Smooth muscle cell (in vitro differentiated cells): ENCODE results near the gene IL9. TPM values are rescaled to one million over a fixed set of nuclear protein-coding genes. Genes with fewer than 3 reads are reported as not detected.

ENCODE experiments used
- DNase-seq: peaks from one replicate; lab custom pipeline; 2025; ENCODE audit not compliant: unreplicated experiment; lab: John Stamatoyannopoulos, UW
- H2AFZ ChIP-seq: fragments of 200-600 bp; sonication (generic); 2 replicates; pipeline ENCODE4 v1.6.0; 2016; ENCODE audit warnings: antibody characterized with exemption, low read depth, mild to moderate bottlenecking
- H3F3A ChIP-seq: fragments of 200-600 bp; sonication (generic); 2 replicates; pipeline ENCODE4 v1.6.0; 2017; ENCODE audit warnings: antibody characterized with exemption, low read depth
- H3K27ac ChIP-seq: fragments of 200-600 bp; sonication (generic); 2 replicates; pipeline ENCODE4 v1.5.1; 2016; ENCODE audit warnings: low read depth, mild to moderate bottlenecking
- H3K27me3 ChIP-seq: fragments of 200-600 bp; sonication (generic); 2 replicates; pipeline ENCODE4 v1.6.1; 2016; ENCODE audit warnings: low read depth, mild to moderate bottlenecking
- H3K36me3 ChIP-seq: fragments of 200-600 bp; sonication (generic); 2 replicates; pipeline ENCODE4 v1.5.1; 2016; ENCODE audit warnings: low read depth
- H3K4me1 ChIP-seq: fragments of 200-600 bp; sonication (generic); 2 replicates; pipeline ENCODE4 v1.5.1; 2016; ENCODE audit warnings: low read depth
- H3K4me2 ChIP-seq: fragments of 200-600 bp; sonication (generic); 2 replicates; pipeline ENCODE4 v1.6.0; 2016; ENCODE audit warnings: mild to moderate bottlenecking
- H3K4me3 ChIP-seq: fragments of 200-600 bp; sonication (generic); 2 replicates; pipeline ENCODE4 v1.5.1; 2016; ENCODE audit warnings: mild to moderate bottlenecking
- H3K79me2 ChIP-seq: fragments of 200-600 bp; sonication (generic); 2 replicates; pipeline ENCODE4 v1.6.0; 2016; ENCODE audit warnings: low read depth, mild to moderate bottlenecking
- H3K9ac ChIP-seq: fragments of 200-600 bp; sonication (generic); 2 replicates; pipeline ENCODE4 v1.6.0; 2016; ENCODE audit warnings: low read depth
- H3K9me3 ChIP-seq: fragments of 200-600 bp; sonication (generic); replicated peaks from 2 replicates; pipeline ENCODE4 v1.5.1; 2016; ENCODE audit warnings: low read depth
- H4K20me1 ChIP-seq: fragments of 200-600 bp; sonication (generic); 2 replicates; pipeline ENCODE4 v1.6.0; 2016; ENCODE audit warnings: low read depth
- WGBS: methylation state at CpG from one replicate; pipeline ENCODE4 v1.1.7; 2016; ENCODE audit warnings: low lambda C conversion rate; 5-methylcytosine and 5-hydroxymethylcytosine counted together
- polyA plus RNA-seq: library from polyadenylated mRNA; unstranded; fragments of >200 nt; fragmentation: Nextera tagmentation; extraction: Ambion mirVana; gene quantifications from 2 replicates; pipeline ENCODE4 v1.2.1, GENCODE V29; 2016
- total RNA-seq: library from RNA; depleted of rRNA; stranded (reverse); fragments of >200 nt; gene quantifications from 2 replicates; pipeline ENCODE4 v1.2.3, GENCODE V29; 2014
- TF ChIP-seq, protein P1 (sequence below): fragments of 200-600 bp; sonication (generic); IDR thresholded peaks from 2 replicates; pipeline ENCODE4 v1.5.1; 2017; ENCODE audit warnings: borderline replicate concordance, mild to moderate bottlenecking, antibody characterized with exemption; ENCODE audit not compliant: insufficient read depth, poor library complexity, severe bottlenecking

IL9 gene
- total and polyA plus RNA-seq, 2 experiments from 2014 or later = not detected

GRCh38 chr5:135869935-135870334 is 25.7 kb downstream of the IL9 start:
- 89% methylated on average over 3 of the region's 3 CpGs for WGBS
- H3K9ac ChIP-seq = no peak overlapping the region
- no peaks in the 10 kb centered on the region for H4K20me1 ChIP-seq
- H3K9me3 ChIP-seq = no peaks in the 10 kb centered on the region
- H3K4me3 ChIP-seq = no peak overlapping the region
- TF ChIP-seq, protein P1, sequence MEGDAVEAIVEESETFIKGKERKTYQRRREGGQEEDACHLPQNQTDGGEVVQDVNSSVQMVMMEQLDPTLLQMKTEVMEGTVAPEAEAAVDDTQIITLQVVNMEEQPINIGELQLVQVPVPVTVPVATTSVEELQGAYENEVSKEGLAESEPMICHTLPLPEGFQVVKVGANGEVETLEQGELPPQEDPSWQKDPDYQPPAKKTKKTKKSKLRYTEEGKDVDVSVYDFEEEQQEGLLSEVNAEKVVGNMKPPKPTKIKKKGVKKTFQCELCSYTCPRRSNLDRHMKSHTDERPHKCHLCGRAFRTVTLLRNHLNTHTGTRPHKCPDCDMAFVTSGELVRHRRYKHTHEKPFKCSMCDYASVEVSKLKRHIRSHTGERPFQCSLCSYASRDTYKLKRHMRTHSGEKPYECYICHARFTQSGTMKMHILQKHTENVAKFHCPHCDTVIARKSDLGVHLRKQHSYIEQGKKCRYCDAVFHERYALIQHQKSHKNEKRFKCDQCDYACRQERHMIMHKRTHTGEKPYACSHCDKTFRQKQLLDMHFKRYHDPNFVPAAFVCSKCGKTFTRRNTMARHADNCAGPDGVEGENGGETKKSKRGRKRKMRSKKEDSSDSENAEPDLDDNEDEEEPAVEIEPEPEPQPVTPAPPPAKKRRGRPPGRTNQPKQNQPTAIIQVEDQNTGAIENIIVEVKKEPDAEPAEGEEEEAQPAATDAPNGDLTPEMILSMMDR = no peak
- no peaks in the 10 kb centered on the region for H3F3A ChIP-seq
- no peak overlapping the region for H3K27ac ChIP-seq
- H3K27me3 ChIP-seq = peaks cover 16% of the 10 kb centered on the region
- H2AFZ ChIP-seq = no peak overlapping the region
- no peaks in the 10 kb centered on the region for H3K4me1 ChIP-seq
- H3K79me2 ChIP-seq = no peaks in the 10 kb centered on the region
- no peaks in the 10 kb centered on the region for H3K36me3 ChIP-seq
- H3K4me2 ChIP-seq = no peak overlapping the region
- DNase-seq = no peak

GRCh38 chr5:135869276-135869675 is 26.4 kb downstream of the IL9 start:
- H2AFZ ChIP-seq = no peak overlapping the region
- no peak for DNase-seq
- H3K79me2 ChIP-seq = no peaks in the 10 kb centered on the region
- H3K27ac ChIP-seq = no peak overlapping the region
- H3K4me2 ChIP-seq = no peak overlapping the region
- 84% methylated on average over 2 of the region's 2 CpGs for WGBS
- no peaks in the 10 kb centered on the region for H3K9me3 ChIP-seq
- no peaks in the 10 kb centered on the region for H3F3A ChIP-seq
- no peak overlapping the region for H3K9ac ChIP-seq
- H3K36me3 ChIP-seq = no peaks in the 10 kb centered on the region
- no peak overlapping the region for H3K4me3 ChIP-seq
- H4K20me1 ChIP-seq = no peaks in the 10 kb centered on the region
- H3K27me3 ChIP-seq = peaks cover 16% of the 10 kb centered on the region
- TF ChIP-seq, protein P1 = no peak
- H3K4me1 ChIP-seq = no peaks in the 10 kb centered on the region

DNA sequence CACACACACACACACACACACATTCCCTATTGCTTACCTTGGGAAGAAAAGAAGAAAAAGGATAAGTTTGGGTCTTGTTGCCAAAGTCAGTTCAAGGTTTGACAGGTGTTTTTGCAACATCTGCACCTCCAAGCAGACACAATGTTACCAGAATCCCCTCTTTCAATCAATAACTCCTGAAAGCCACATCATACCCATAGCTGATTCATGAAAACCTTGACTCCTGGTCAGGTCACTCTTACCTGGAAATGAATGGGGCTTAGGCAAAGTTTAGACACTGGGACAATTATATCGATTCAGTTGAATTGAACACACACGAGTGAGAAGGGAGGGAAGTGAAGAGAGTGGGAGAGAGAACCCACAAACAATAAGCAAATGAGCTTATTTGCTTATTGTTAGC is 27.0 kb downstream of the IL9 start:
- H3K36me3 ChIP-seq = no peaks in the 10 kb centered on the region
- H3K9ac ChIP-seq = no peak overlapping the region
- no peaks in the 10 kb centered on the region for H3K4me1 ChIP-seq
- DNase-seq = no peak
- H4K20me1 ChIP-seq = no peaks in the 10 kb centered on the region
- no peak overlapping the region for H3K4me3 ChIP-seq
- H3K4me2 ChIP-seq = no peak overlapping the region
- no peak overlapping the region for H3K27ac ChIP-seq
- WGBS = 77% methylated on average over 2 of the region's 2 CpGs
- H2AFZ ChIP-seq = no peak overlapping the region
- TF ChIP-seq, protein P1 = no peak
- H3K27me3 ChIP-seq = peaks cover 16% of the 10 kb centered on the region
- no peaks in the 10 kb centered on the region for H3K9me3 ChIP-seq
- no peaks in the 10 kb centered on the region for H3K79me2 ChIP-seq
- no peaks in the 10 kb centered on the region for H3F3A ChIP-seq

- no peak for DNase-seq
- H3K4me3 ChIP-seq = no peak overlapping the region
- no peak overlapping the region for H3K4me2 ChIP-seq
- H3F3A ChIP-seq = no peaks in the 10 kb centered on the region
- H2AFZ ChIP-seq = no peak overlapping the region
- H3K9ac ChIP-seq = no peak overlapping the region
- H3K4me1 ChIP-seq = no peaks in the 10 kb centered on the region
- no peak overlapping the region for H3K27ac ChIP-seq
- no peaks in the 10 kb centered on the region for H3K9me3 ChIP-seq
- H3K27me3 ChIP-seq = peaks cover 21% of the 10 kb centered on the region
- H3K79me2 ChIP-seq = no peaks in the 10 kb centered on the region
- TF ChIP-seq, protein P1 = no peak
- no peaks in the 10 kb centered on the region for H4K20me1 ChIP-seq
- no peaks in the 10 kb centered on the region for H3K36me3 ChIP-seq
These were observed 28.0 kb downstream of the IL9 start for GRCh38 chr5:135867599-135867998.
